Panc1 (cell line): ENCODE measurements around the gene LTA4H. TPM values are rescaled to one million over a fixed set of nuclear protein-coding genes. Genes with fewer than 3 reads are reported as not detected.

Experiments
- ATAC-seq: fragments of 200-7000 bp; cut with Tn5 transposase; 2 replicates; pipeline ENCODE4 v1.9.1; 2020; ENCODE audit warnings: mild to moderate bottlenecking, moderate library complexity
- BruUV-seq: library from RNA; stranded (reverse); fragments of 400-500 nt; replicated peaks from 2 replicates; lab custom pipeline; 2021; lab: Mats Ljungman, UMichigan
- CTCF ChIA-PET: fragments of 300-600 bp; sonication (Branson Sonifier 250); formaldehyde crosslinking; loops from one replicate; lab custom pipeline; 2022; ENCODE audit warnings: antibody characterized with exemption; lab: Charles Lee
- POLR2A ChIA-PET: fragments of 300-600 bp; sonication (Branson Sonifier 250); formaldehyde crosslinking; loops from one replicate; lab custom pipeline; 2022; ENCODE audit warnings: antibody characterized with exemption; lab: Charles Lee
- DNase-seq: peaks from one replicate; pipeline ENCODE4 v3.0.0-alpha.2; 2010; ENCODE audit warnings: low read depth, low spot score
- H3K27ac ChIP-seq: 2 replicates; pipeline ENCODE4 v1.5.1; 2011; ENCODE audit warnings: mild to moderate bottlenecking, low read length, inconsistent platforms
- H3K27me3 ChIP-seq: fragments of 200-500 bp; sonication (Bioruptor generic); 2 replicates; pipeline ENCODE4 v1.6.0; 2014; ENCODE audit warnings: low read length, inconsistent platforms; ENCODE audit not compliant: control insufficient read depth, insufficient read depth
- H3K36me3 ChIP-seq: fragments of 200-500 bp; sonication (Bioruptor generic); 2 replicates; pipeline ENCODE4 v1.5.1; 2014; ENCODE audit warnings: inconsistent platforms, mild to moderate bottlenecking, low read length, moderate library complexity; ENCODE audit not compliant: control insufficient read depth, insufficient read depth
- H3K4me1 ChIP-seq: 2 replicates; pipeline ENCODE4 v1.5.1; 2011; ENCODE audit warnings: inconsistent platforms, mild to moderate bottlenecking, low read length, moderate library complexity; ENCODE audit not compliant: control insufficient read depth, insufficient read depth
- H3K4me3 ChIP-seq, 2 experiments: 2 replicates each; pipeline ENCODE4 v1.5.1; 2011 to 2012; ENCODE audit warnings: low read depth in 2 of 2, low read length in 2 of 2, mild to moderate bottlenecking in 2 of 2, inconsistent platforms in 1 of 2, moderate library complexity in 1 of 2
- H3K9me3 ChIP-seq: fragments of 200-500 bp; sonication (Bioruptor generic); 2 replicates; pipeline ENCODE4 v1.5.1; 2014; ENCODE audit warnings: low read depth, mild to moderate bottlenecking, inconsistent platforms, low read length, moderate library complexity; ENCODE audit not compliant: control insufficient read depth, insufficient read depth
- POLR2AphosphoS5 ChIP-seq: IDR thresholded peaks from 2 replicates; pipeline ENCODE4 v1.6.1; 2012; ENCODE audit warnings: mild to moderate bottlenecking, low read depth, low read length, moderate library complexity
- SIN3A ChIP-seq: IDR thresholded peaks from 2 replicates; pipeline ENCODE4 v1.6.1; 2012; ENCODE audit warnings: low read depth, mild to moderate bottlenecking, low read length, moderate library complexity, borderline replicate concordance; ENCODE audit not compliant: insufficient read depth
- TCF7L2 ChIP-seq: IDR thresholded peaks from 2 replicates; pipeline ENCODE4 v1.6.1; 2011; ENCODE audit warnings: mild to moderate bottlenecking, low read depth, low read length, inconsistent platforms
- in situ Hi-C: cut with HindIII; loops from 2 replicates; pipeline ENCODE4 v1.10.0; 2016; ENCODE audit warnings: low sequenced_read_pairs, low pct_unique_long_range_greater_than_20kb
- intact Hi-C: fragments of 100-400 bp; cut with micrococcal nuclease; formaldehyde crosslinking; loops from one replicate; pipeline ENCODE4 v1.10.0; 2022; ENCODE audit not compliant: unreplicated experiment
- total RNA-seq: library from RNA; stranded (reverse); gene quantifications from one replicate; pipeline ENCODE4 v1.2.1, GENCODE V29; 2021; ENCODE audit not compliant: unreplicated experiment
- TF ChIP-seq, protein P1 (sequence below): fragments of 450-650 bp; IDR thresholded peaks from 2 replicates; pipeline ENCODE4 v1.5.1; 2017; ENCODE audit warnings: mild to moderate bottlenecking
- TF ChIP-seq, protein P2 (sequence below), 2 experiments: IDR thresholded peaks; 2 replicates each; pipeline ENCODE4 v1.6.1; 2011 to 2012; ENCODE audit warnings: low read depth in 2 of 2, control low read depth in 1 of 2, low read length in 1 of 2, mild to moderate bottlenecking in 1 of 2, moderate library complexity in 1 of 2; ENCODE audit not compliant: insufficient read depth in 1 of 2

Gene LTA4H
- total RNA-seq, 1 experiment from 2014 or later = 59.6 TPM

DNA sequence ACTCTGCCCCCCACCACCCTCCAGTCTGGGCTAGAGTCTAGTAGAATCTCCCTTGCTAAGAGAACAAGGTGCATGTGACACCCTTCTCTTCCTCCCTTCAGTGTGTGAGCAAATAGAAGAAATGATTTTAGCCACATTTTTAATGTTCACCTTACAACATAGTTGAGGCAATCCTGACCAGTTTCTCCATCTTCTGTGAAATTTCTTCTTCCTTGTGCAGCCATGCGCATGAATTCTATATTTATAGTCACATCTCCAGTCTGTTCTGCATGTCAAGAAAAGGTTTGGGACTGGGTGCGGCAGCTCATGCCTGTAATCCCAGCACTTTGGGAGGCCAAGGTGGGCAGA is 9.5 kb upstream of the LTA4H start:
- CTCF ChIA-PET = no interaction called here
- Histone ChIP-seq H3K27ac (no peak overlapping the region), H3K4me3 (no peak overlapping the region), H3K9me3 (no peaks in the 10 kb centered on the region), H3K36me3 (no peaks in the 10 kb centered on the region), H3K27me3 (no peaks in the 10 kb centered on the region), H3K4me1 (no peaks in the 10 kb centered on the region; the same call in 1 of the 2 replicates)
- DNase-seq = no peak
- intact Hi-C loops (no loop called here), in situ Hi-C loops (no loop called here)
- TF ChIP-seq SIN3A = no peak
- TF ChIP-seq POLR2AphosphoS5 = no peak
- no peak for TF ChIP-seq TCF7L2
- TF ChIP-seq, protein P1, sequence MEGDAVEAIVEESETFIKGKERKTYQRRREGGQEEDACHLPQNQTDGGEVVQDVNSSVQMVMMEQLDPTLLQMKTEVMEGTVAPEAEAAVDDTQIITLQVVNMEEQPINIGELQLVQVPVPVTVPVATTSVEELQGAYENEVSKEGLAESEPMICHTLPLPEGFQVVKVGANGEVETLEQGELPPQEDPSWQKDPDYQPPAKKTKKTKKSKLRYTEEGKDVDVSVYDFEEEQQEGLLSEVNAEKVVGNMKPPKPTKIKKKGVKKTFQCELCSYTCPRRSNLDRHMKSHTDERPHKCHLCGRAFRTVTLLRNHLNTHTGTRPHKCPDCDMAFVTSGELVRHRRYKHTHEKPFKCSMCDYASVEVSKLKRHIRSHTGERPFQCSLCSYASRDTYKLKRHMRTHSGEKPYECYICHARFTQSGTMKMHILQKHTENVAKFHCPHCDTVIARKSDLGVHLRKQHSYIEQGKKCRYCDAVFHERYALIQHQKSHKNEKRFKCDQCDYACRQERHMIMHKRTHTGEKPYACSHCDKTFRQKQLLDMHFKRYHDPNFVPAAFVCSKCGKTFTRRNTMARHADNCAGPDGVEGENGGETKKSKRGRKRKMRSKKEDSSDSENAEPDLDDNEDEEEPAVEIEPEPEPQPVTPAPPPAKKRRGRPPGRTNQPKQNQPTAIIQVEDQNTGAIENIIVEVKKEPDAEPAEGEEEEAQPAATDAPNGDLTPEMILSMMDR = no peak
- TF ChIP-seq, protein P2, sequence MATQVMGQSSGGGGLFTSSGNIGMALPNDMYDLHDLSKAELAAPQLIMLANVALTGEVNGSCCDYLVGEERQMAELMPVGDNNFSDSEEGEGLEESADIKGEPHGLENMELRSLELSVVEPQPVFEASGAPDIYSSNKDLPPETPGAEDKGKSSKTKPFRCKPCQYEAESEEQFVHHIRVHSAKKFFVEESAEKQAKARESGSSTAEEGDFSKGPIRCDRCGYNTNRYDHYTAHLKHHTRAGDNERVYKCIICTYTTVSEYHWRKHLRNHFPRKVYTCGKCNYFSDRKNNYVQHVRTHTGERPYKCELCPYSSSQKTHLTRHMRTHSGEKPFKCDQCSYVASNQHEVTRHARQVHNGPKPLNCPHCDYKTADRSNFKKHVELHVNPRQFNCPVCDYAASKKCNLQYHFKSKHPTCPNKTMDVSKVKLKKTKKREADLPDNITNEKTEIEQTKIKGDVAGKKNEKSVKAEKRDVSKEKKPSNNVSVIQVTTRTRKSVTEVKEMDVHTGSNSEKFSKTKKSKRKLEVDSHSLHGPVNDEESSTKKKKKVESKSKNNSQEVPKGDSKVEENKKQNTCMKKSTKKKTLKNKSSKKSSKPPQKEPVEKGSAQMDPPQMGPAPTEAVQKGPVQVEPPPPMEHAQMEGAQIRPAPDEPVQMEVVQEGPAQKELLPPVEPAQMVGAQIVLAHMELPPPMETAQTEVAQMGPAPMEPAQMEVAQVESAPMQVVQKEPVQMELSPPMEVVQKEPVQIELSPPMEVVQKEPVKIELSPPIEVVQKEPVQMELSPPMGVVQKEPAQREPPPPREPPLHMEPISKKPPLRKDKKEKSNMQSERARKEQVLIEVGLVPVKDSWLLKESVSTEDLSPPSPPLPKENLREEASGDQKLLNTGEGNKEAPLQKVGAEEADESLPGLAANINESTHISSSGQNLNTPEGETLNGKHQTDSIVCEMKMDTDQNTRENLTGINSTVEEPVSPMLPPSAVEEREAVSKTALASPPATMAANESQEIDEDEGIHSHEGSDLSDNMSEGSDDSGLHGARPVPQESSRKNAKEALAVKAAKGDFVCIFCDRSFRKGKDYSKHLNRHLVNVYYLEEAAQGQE (IDR thresholded peaks at IDR 0.05; ENCODE audit: insufficient read depth in 1 of 2, low read depth in 2 of 2, low read length in 1 of 2) = no peak
- ATAC-seq = no peak
- no TSS peak for BruUV-seq
- POLR2A ChIA-PET = no interaction called here

DNA sequence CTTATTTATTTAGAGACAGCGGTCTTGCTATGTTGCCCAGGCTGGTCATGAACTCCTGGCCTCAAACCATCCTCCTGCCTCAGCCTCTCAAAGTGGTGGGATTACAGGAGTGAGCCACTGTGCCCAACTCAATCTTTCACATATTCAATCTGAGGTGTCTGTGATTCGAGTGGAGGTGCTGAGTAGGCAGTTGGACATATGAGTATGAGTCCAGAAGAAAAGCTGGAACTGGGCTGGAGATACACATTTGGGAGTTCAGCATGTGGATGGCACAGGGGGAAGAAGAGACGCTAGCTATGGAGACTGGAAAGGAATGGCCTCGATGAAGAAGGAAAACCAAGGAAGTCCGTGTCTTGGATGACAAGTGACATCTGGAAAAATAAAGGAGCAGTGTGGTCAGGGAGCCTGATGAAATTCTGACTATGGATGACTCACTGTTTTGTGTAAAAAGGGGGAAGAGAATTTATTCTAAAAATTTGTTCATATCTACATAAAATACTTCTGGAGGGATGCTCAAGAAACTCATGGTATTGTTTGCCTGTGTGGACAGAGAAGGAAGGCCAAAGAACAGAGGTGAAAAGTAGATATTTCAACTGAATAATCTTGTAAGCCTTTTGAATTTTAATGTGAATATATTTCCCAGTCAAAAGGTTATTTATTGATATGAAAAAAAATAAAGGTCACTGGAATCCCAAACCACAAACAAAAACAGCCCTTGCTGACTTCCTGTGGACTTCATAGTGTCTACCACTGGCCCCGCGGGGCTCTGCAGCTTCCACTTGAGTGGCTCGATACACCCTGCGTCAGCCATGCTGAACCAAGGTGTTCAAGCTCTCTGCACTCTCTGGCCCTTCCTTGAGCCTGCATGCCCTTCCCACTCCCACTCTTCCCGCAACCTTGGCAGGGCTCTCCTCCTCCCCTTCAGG is 8.9 kb upstream of the LTA4H start:
- ChIA-PET CTCF (no interaction called here), POLR2A (no interaction called here)
- Histone ChIP-seq H3K4me1 (no peaks in the 10 kb centered on the region; the same call in 1 of the 2 replicates), H3K9me3 (no peaks in the 10 kb centered on the region), H3K27me3 (no peaks in the 10 kb centered on the region), H3K36me3 (no peaks in the 10 kb centered on the region), H3K27ac (no peak overlapping the region), H3K4me3 (no peak overlapping the region)
- in situ Hi-C loops = no loop called here
- ATAC-seq (no peak), DNase-seq (no peak)
- intact Hi-C loops = no loop called here
- no peak for TF ChIP-seq POLR2AphosphoS5
- TF ChIP-seq TCF7L2 = no peak
- no peak for TF ChIP-seq SIN3A
- TF ChIP-seq, protein P1 = no peak
- TF ChIP-seq, protein P2 (IDR thresholded peaks at IDR 0.05; ENCODE audit: insufficient read depth in 1 of 2, low read depth in 2 of 2, low read length in 1 of 2) = no peak
- no TSS peak for BruUV-seq
